Activated CD4-positive, alpha-beta T cell treated with anti-CD3 and anti-CD28 coated beads, Interleukin-2, amount 10 ng/mL, durations not matched to agents 7 days and 5 days (primary cell): ENCODE measurements around the gene MED19. TPM values are rescaled to one million over a fixed set of nuclear protein-coding genes. Genes with fewer than 3 reads are reported as not detected.
A peak's percentile ranks its signal among the peaks of the same experiment; 100 is the strongest.
"Not testable (repeated sequence)": the region's sequence is repeated elsewhere in the genome, so short reads cannot be mapped to it uniquely, and the experiment has no call there.

Source experiments
- CTCF ChIA-PET: fragments of 350-600 bp; sonication (Branson Sonifier 250); formaldehyde crosslinking; loops from one replicate; lab custom pipeline; 2021; ENCODE audit warnings: antibody characterized with exemption; lab: Charles Lee
- POLR2A ChIA-PET: fragments of 350-600 bp; sonication (Branson Sonifier 250); formaldehyde crosslinking; loops from one replicate; lab custom pipeline; 2021; ENCODE audit warnings: antibody characterized with exemption; lab: Charles Lee
- DNase-seq: peaks from one replicate; pipeline ENCODE4 v3.0.0-alpha.2; 2020
- H3K27ac Mint-ChIP-seq: one replicate; pipeline ENCODE4 v1.8.0; 2021; ENCODE audit warnings: mild to moderate bottlenecking, moderate library complexity, mixed read lengths
- H3K27me3 Mint-ChIP-seq: one replicate; pipeline ENCODE4 v1.8.0; 2021; ENCODE audit warnings: mixed read lengths
- H3K36me3 Mint-ChIP-seq: one replicate; pipeline ENCODE4 v1.8.0; 2021; ENCODE audit warnings: low read depth, mixed read lengths
- H3K4me1 Mint-ChIP-seq: one replicate; pipeline ENCODE4 v1.8.0; 2021; ENCODE audit warnings: mixed read lengths
- H3K4me3 Mint-ChIP-seq: one replicate; pipeline ENCODE4 v1.8.0; 2021; ENCODE audit warnings: mild to moderate bottlenecking, moderate library complexity, mixed read lengths
- H3K9me3 Mint-ChIP-seq: one replicate; pipeline ENCODE4 v1.8.0; 2021; ENCODE audit warnings: mixed read lengths
- total RNA-seq, 2 experiments: library from RNA; stranded (reverse); gene quantifications; one replicate each; pipeline ENCODE4 v1.2.3, GENCODE V29; 2021

MED19 gene
- total RNA-seq, 2 experiments from 2014 or later, result 11.8 to 12.2 TPM

DNA sequence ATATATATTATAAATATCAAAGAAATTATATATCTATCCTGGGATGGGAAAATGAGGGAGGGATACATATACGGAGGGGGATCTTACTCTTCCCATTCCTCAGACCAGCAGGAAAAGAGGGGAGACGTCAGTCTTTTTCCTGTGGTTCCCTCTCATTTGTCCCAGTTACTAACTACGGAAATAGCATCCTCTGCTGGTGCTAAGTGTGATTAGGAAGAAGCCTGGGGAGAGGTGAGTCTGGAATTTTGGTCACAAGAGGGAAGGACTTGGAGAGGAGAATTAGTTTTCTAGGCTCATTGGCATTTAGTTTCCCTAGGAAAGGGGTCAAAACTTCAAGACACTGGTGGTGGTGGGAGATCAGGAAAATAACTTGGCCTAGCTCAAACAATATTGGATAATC is 11.6 kb downstream of the MED19 start:
- CTCF ChIA-PET, result interaction anchor here (1.0 to 1.5 kb wide), 2 partner anchors 24 to 100 kb away, joined by 3 read pairs; no protein-coding TSS in a partner anchor
- Mint-ChIP-seq H3K27me3 (no peaks in the 10 kb centered on the region), H3K36me3 (peaks cover 48% of the 10 kb centered on the region), H3K9me3 (no peaks in the 10 kb centered on the region), H3K4me1 (no peaks in the 10 kb centered on the region), H3K4me3 (no peak overlapping the region), H3K27ac (no peak overlapping the region)
- DNase-seq, result no peak
- POLR2A ChIA-PET, result no interaction called here

DNA sequence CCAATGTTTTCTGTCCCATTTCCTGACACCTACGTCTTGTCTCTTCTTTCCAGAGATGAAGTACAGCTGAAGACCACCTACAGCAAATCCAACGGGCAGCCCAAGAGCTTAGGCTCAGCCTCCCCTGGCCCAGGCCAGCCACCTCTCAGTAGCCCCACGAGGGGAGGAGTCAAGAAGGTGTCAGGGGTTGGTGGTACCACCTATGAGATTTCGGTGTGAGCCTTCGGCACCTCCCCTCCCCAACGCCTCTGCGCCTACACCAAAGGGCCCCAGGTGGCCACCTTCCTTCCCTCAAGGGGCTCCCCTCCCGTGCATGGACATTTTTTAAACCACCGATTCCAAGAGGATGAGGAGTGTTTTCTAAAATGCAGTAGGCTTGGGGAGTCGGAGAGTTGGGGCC is 12.2 kb downstream of the MED19 start:
- Mint-ChIP-seq H3K27me3 (no peaks in the 10 kb centered on the region), H3K4me3 (no peak overlapping the region), H3K27ac (no peak overlapping the region), H3K4me1 (no peaks in the 10 kb centered on the region), H3K9me3 (no peaks in the 10 kb centered on the region), H3K36me3 (peaks cover 48% of the 10 kb centered on the region)
- CTCF ChIA-PET, result interaction anchor here (1.0 to 1.5 kb wide), 2 partner anchors 24 to 101 kb away, joined by 3 read pairs; no protein-coding TSS in a partner anchor
- POLR2A ChIA-PET, result no interaction called here
- DNase-seq, result no peak

DNA sequence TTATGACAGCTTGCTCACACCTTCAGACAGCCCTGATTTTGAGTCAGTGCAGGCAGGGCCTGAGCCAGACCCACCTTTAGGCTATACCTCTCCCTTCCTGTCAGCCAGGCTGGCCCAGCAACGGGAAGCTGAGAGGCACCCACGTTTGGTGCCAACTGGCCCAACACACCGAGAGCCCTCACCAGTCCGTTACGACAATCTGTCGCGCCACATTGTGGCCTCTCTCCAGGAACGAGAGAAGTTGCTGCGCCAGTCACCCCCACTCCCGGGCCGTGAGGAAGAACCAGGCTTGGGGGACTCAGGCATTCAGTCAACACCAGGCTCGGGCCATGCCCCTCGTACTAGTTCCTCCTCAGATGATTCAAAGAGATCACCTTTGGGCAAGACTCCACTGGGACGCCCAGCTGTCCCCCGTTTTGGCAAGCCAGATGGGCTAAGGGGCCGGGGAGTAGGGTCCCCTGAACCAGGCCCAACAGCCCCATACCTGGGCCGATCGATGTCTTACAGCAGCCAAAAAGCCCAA is 13.1 kb downstream of the MED19 start:
- ChIA-PET CTCF (interaction anchor here (1.3 kb wide), 2 partner anchors 10 to 26 kb away, joined by 4 to 5 read pairs; no protein-coding TSS in a partner anchor), POLR2A (no interaction called here)
- Mint-ChIP-seq H3K9me3 (no peaks in the 10 kb centered on the region), H3K4me1 (no peaks in the 10 kb centered on the region), H3K27me3 (no peaks in the 10 kb centered on the region), H3K27ac (no peak overlapping the region), H3K4me3 (no peak overlapping the region), H3K36me3 (peaks cover 42% of the 10 kb centered on the region)
- DNase-seq, result no peak

DNA sequence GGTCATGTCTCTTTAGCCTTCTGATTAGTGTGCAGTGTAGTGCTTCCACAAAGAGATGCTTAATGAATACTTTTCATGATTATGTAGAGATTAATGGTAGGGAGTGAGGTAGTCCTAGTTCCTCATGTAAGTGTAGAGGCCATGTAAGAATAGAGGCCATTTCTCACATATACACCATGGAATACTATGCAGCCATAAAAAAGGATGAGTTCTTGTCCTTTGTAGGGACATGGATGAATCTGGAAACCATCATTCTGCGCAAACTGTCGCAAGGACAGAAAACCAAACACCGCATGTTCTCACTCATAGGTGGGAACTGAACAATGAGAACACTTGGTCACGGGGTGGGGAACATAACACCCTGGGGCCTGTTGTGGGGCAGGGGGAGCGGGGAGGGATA is 21.5 kb downstream of the MED19 start:
- peaks cover 45% of the 10 kb centered on the region for H3K36me3 Mint-ChIP-seq
- POLR2A ChIA-PET, CTCF ChIA-PET, H3K27me3 Mint-ChIP-seq, H3K27ac Mint-ChIP-seq, H3K9me3 Mint-ChIP-seq, H3K4me1 Mint-ChIP-seq, H3K4me3 Mint-ChIP-seq, DNase-seq: not testable (repeated sequence)

DNA sequence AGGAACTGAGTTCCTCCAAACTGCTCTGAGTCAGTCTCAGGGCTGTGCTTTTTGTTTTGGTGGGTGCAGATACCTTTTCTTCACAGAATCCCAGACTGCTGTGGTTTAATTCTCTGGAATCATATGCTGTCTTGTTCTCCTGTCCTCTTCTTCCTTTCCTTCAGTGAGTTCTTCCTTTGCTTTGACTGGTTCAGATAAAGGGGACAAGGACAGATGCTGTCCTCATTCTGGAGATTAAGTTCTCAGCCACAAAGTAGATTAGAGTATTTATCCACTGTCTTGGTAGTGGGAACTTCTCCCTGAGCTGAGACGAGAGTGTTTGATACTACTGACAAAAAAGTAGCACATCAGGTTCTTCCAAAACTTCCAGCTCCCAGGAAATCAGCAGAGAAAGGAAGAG is 30.8 kb downstream of the MED19 start:
- Mint-ChIP-seq H3K27ac (no peak overlapping the region), H3K27me3 (no peaks in the 10 kb centered on the region), H3K4me3 (no peak overlapping the region), H3K4me1 (peaks cover 37% of the 10 kb centered on the region), H3K36me3 (peaks cover 56% of the 10 kb centered on the region), H3K9me3 (no peaks in the 10 kb centered on the region)
- DNase-seq, result no peak
- ChIA-PET CTCF (interaction anchor here (1.1 kb wide), 2 partner anchors 12 to 130 kb away, joined by 3 to 5 read pairs; no protein-coding TSS in a partner anchor), POLR2A (no interaction called here)

DNA sequence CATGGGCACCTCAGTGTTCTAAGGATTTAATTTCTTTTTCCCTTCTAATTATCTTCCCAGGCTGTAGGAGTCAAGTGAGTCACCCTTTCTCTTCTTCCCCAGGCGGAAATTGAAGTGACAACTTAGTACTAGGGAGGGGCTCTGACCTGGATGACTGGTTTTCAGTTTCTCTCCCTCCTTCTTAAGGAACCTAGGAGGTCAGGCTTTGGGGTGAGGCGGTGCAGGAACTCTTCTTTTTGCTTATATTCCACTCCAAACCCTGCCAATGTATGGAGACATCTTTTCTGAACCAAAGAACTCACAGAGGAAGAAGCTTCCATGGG is 31.5 kb downstream of the MED19 start:
- Mint-ChIP-seq H3K9me3 (no peaks in the 10 kb centered on the region), H3K36me3 (peaks cover 57% of the 10 kb centered on the region), H3K27me3 (no peaks in the 10 kb centered on the region), H3K27ac (peak overlapping the region; percentile 27), H3K4me3 (no peak overlapping the region), H3K4me1 (peaks cover 44% of the 10 kb centered on the region)
- ChIA-PET CTCF (interaction anchor here (0.9 to 1.1 kb wide), 3 partner anchors 7 to 130 kb away, joined by 3 read pairs; no protein-coding TSS in a partner anchor), POLR2A (no interaction called here)
- no peak for DNase-seq

DNA sequence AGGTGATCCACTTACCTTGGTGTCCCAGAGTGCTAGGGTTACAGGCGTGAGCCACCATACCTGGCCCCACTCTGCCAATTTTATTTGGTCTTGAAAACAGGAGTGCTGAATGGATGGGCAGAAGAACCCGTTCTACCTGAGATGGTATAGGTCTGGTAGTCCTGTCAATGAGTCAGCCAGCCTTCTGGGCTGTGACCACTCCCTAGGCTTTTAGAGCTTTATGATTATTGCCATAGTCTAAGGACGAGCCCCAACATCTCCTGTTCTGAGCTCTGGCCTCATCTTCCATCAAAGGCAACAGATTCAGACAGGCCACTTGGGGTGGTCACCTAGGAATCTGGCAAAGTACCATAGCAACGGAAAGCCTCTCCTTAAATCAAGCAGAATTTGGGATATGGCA is 32.6 kb downstream of the MED19 start:
- no peak for DNase-seq
- Mint-ChIP-seq H3K27ac (no peak overlapping the region), H3K27me3 (no peaks in the 10 kb centered on the region), H3K36me3 (peaks cover 55% of the 10 kb centered on the region), H3K9me3 (no peaks in the 10 kb centered on the region), H3K4me1 (peaks cover 51% of the 10 kb centered on the region), H3K4me3 (no peak overlapping the region)
- ChIA-PET POLR2A (no interaction called here), CTCF (no interaction called here)

DNA sequence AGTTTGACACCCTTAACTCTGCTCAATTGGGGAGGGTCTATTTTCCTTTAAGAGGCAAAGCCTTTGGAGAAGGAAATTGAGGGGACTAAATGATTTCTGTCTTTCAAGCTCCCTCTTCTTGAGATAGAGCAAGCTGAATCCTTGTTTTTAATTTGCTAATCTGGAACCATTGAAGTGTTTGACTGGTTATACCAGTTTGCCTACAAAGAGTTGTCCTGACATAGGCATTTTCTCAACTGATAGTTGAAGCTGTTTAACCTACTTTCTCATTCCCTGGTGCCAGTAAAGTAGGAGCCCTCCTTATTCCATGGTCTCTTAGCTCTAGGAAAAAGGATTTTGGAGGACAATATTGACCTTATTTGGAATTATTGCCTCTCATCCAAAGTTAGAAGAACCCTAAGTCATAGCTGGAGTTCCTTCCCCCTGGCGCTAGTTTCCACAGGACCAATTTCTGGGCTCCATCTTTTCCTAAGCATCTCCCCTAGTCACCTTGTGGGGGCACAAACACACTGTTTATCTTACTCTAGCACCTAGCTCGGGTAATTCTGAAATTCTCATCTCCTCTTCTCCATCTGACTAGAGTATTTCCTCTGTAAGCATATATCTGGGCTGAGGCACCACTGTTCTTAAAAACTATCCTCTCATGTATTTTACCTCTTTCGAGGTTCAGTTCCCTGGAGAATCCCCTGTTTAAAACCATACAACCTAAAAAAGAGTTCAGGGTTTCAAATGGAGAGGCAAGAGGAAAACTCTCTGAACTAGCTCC is 36.7 kb downstream of the MED19 start:
- no peak for DNase-seq
- Mint-ChIP-seq H3K4me3 (no peak overlapping the region), H3K9me3 (no peaks in the 10 kb centered on the region), H3K4me1 (peaks cover 75% of the 10 kb centered on the region), H3K27me3 (no peaks in the 10 kb centered on the region), H3K36me3 (peaks cover 60% of the 10 kb centered on the region), H3K27ac (no peak overlapping the region)
- POLR2A ChIA-PET, result no interaction called here
- CTCF ChIA-PET, result interaction anchor here (0.9 to 1.2 kb wide), 5 partner anchors 12 to 34 kb away, joined by 3 to 4 read pairs (median 3); no protein-coding TSS in a partner anchor

DNA sequence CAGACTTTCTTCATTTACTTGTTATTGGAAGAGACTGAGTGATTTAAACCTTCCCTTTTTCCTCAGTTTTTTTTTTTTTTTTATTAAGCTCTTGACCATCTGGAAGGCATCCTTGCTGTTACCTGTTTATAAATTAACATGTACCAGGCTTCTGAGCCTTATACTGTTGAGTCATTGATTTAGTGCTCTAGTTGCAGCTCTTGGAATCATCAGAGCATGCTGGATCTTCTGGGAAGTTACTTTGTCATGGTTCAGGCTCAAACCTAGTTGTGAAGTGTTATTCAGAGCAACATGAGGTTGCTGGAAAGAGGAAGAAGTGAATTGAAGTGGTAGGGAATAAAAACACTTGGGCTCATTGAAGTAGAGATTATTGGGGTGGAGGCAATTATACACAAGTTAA is 37.8 kb downstream of the MED19 start:
- Mint-ChIP-seq H3K27me3 (no peaks in the 10 kb centered on the region), H3K4me3 (no peak overlapping the region), H3K27ac (no peak overlapping the region), H3K36me3 (peaks cover 60% of the 10 kb centered on the region), H3K9me3 (no peaks in the 10 kb centered on the region), H3K4me1 (peaks cover 75% of the 10 kb centered on the region)
- ChIA-PET CTCF (interaction anchor here (1.1 to 1.5 kb wide), 3 partner anchors 19 to 33 kb away, joined by 3 to 4 read pairs (median 3); no protein-coding TSS in a partner anchor), POLR2A (no interaction called here)
- no peak for DNase-seq

DNA sequence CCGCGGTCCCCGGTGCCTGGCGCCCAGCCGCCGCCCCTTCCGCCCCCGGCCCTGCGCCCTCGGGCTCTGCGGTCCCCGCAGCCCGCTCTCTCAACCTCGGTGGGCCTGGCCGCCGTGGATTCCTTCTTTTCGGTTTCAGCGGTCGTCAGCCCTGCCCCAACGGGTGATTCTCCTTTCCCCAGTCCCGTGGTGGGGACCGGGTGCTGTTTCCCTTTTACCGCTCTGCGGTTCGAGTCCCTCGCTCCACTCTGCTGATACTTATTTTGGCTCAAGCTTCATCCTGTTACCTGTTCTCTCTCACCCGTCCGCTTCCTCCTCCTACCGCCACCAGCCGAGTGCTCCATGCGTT is 43.6 kb downstream of the MED19 start:
- POLR2A ChIA-PET, result no interaction called here
- peak overlapping the region; percentile 98 for H3K27ac Mint-ChIP-seq

DNA sequence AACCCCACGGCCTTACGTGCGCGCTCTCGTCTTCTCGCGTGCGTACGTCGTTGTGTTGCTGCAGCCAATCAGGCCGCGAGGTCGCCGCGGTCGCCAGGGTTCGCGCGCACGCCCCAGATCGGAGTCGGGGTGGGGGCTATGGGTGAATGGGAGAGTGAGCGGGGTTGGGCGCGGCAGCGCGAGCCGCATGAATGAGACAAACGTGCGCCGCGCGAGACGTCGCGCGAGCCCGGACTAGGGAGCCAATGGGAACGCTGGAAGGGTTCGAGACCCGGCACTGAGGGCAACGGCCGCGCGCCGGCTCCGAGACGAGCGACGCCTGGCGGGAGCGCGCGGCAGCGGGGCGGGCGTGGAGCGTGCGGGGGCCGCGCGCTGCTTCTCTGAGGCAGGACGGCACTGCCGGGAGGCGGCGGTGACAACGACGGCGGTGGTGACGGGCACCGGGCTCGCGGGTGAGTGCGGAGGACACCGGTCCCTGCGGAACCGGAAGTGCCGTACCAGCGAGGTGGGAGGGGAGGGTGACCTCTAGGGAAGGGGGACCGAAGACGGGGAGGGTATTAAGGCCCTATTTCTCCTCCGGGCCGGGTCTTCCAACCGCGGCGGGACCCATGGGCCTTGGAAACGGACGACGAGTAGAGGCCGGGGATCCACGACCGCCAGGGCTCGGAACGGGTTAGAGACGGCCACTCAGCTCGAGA is 44.1 kb downstream of the MED19 start, which contains the start of gene ZDHHC5:
ZDHHC5 (plus strand) TSS at position 379 of the 698 bp plus-strand sequence. CDS start 4,977 bp downstream, outside the sequence.
- peak within 1 kb of the TSS; percentile 99 for H3K4me3 Mint-ChIP-seq
- peaks cover 46% of the 10 kb centered on the region for H3K4me1 Mint-ChIP-seq
- H3K27me3 Mint-ChIP-seq, result no peaks in the 10 kb centered on the region
- peak; percentile 99 for DNase-seq
- peaks cover 25% of the 10 kb centered on the region for H3K36me3 Mint-ChIP-seq
- H3K27ac Mint-ChIP-seq, result peak within 1 kb of the TSS; percentile 98
- no peaks in the 10 kb centered on the region for H3K9me3 Mint-ChIP-seq
- POLR2A ChIA-PET, result no interaction called here
- CTCF ChIA-PET, result interaction anchor here (0.6 to 1.8 kb wide), 4 partner anchors 15 to 100 kb away, joined by 3 to 5 read pairs (median 4); no protein-coding TSS in a partner anchor

More for the DNA sequence above, 43.6 kb downstream of the MED19 start:
- peaks cover 31% of the 10 kb centered on the region for H3K36me3 Mint-ChIP-seq
- no peaks in the 10 kb centered on the region for H3K27me3 Mint-ChIP-seq
- H3K4me1 Mint-ChIP-seq, result peaks cover 52% of the 10 kb centered on the region
- peak; percentile 45 for DNase-seq
- CTCF ChIA-PET, result interaction anchor here (0.6 to 1.7 kb wide), 2 partner anchors 24 to 100 kb away, joined by 3 to 5 read pairs; no protein-coding TSS in a partner anchor
- H3K9me3 Mint-ChIP-seq, result no peaks in the 10 kb centered on the region
- peak overlapping the region; percentile 99 for H3K4me3 Mint-ChIP-seq

DNA sequence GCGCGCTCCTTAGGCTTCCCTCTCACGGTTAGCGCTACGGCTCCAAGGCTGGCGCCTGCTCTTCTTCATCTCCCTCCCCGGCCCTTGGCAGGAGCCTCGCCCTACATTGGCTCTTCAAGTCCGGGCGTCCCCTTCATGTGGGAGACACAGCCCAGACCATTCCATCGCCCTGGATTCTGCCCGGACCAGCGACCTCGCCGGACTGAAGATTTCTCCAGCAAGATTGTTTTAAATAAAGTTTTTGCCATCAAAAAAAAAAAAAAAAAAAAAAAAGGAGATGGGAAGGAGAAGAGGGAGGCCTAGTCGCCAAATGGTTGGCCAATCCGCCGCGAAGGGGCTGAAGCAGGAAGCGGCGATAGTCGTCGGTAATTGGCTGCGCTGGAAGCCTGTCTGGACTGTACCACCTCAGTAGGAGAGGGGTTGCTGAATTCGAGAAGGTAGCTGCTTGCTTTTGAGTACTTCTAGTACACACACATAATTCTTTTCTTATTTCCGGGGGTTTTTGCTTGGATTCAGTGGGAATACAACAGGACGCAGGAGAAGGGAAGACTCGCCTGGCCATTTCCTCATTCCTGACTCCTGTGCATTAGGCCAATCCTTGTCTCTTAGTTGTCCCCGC is 44.8 kb downstream of the MED19 start:
- no peaks in the 10 kb centered on the region for H3K9me3 Mint-ChIP-seq
- H3K27ac Mint-ChIP-seq, result peak overlapping the region; percentile 98
- no peaks in the 10 kb centered on the region for H3K27me3 Mint-ChIP-seq
- ChIA-PET POLR2A (no interaction called here), CTCF (interaction anchor here (0.8 to 2.2 kb wide), 7 partner anchors 10 to 329 kb away, joined by 3 to 7 read pairs (median 4); partner anchors contain the start of genes CLP1, P2RX3 and UBE2L6)
- peak overlapping the region; percentile 99 for H3K4me3 Mint-ChIP-seq
- peaks cover 47% of the 10 kb centered on the region for H3K4me1 Mint-ChIP-seq
- peaks cover 24% of the 10 kb centered on the region for H3K36me3 Mint-ChIP-seq
- peak; percentile 96 for DNase-seq
